KMS-11 (cell line): Measurements from ENCODE around the gene RGS5.

Experiments used
- H2AFZ ChIP-seq: fragments of 200-600 bp; sonication (generic); 2 replicates; pipeline ENCODE4 v1.6.1; 2016; ENCODE audit warnings: antibody characterized with exemption, mixed run types, low read depth
- H3K27ac ChIP-seq: fragments of 200-600 bp; sonication (generic); 2 replicates; pipeline ENCODE4 v1.6.1; 2016; ENCODE audit warnings: mild to moderate bottlenecking, mixed run types
- H3K27me3 ChIP-seq: fragments of 200-600 bp; sonication (generic); 2 replicates; pipeline ENCODE4 v1.6.1; 2017; ENCODE audit warnings: mild to moderate bottlenecking, low read depth, mixed run types, moderate library complexity; ENCODE audit not compliant: insufficient read depth
- H3K36me3 ChIP-seq: fragments of 200-600 bp; sonication (generic); 2 replicates; pipeline ENCODE4 v1.6.1; 2017; ENCODE audit warnings: mild to moderate bottlenecking, mixed run types; ENCODE audit not compliant: insufficient read depth
- H3K4me1 ChIP-seq: fragments of 200-600 bp; sonication (generic); 2 replicates; pipeline ENCODE4 v1.6.1; 2016; ENCODE audit warnings: mild to moderate bottlenecking, low read depth, mixed run types; ENCODE audit not compliant: poor library complexity, severe bottlenecking
- H3K4me2 ChIP-seq: fragments of 200-600 bp; sonication (generic); 2 replicates; pipeline ENCODE4 v1.7.0; 2016; ENCODE audit warnings: mild to moderate bottlenecking, mixed run types
- H3K4me3 ChIP-seq: fragments of 200-600 bp; sonication (generic); IDR thresholded peaks from 2 replicates; pipeline ENCODE4 v1.6.1; 2017; ENCODE audit warnings: low read depth, low read length, mixed read lengths; ENCODE audit not compliant: insufficient read depth
- H3K79me2 ChIP-seq: fragments of 200-600 bp; sonication (generic); 2 replicates; pipeline ENCODE4 v1.6.1; 2016; ENCODE audit warnings: low read depth, mixed run types; ENCODE audit not compliant: insufficient read depth
- H3K9ac ChIP-seq: fragments of 200-600 bp; sonication (generic); 2 replicates; pipeline ENCODE4 v1.6.1; 2016; ENCODE audit warnings: mild to moderate bottlenecking, mixed run types
- H4K20me1 ChIP-seq: fragments of 200-600 bp; sonication (generic); 2 replicates; pipeline ENCODE4 v1.6.1; 2016; ENCODE audit warnings: mild to moderate bottlenecking, mixed run types; ENCODE audit not compliant: insufficient read depth
- TF ChIP-seq, protein P1 (sequence below): fragments of 200-600 bp; sonication (generic); conservative IDR thresholded peaks from 2 replicates; pipeline ENCODE4 v1.6.1; 2017; ENCODE audit warnings: low read depth, mild to moderate bottlenecking, antibody characterized with exemption, low read length, moderate library complexity, mixed read lengths

The RGS5 gene

DNA sequence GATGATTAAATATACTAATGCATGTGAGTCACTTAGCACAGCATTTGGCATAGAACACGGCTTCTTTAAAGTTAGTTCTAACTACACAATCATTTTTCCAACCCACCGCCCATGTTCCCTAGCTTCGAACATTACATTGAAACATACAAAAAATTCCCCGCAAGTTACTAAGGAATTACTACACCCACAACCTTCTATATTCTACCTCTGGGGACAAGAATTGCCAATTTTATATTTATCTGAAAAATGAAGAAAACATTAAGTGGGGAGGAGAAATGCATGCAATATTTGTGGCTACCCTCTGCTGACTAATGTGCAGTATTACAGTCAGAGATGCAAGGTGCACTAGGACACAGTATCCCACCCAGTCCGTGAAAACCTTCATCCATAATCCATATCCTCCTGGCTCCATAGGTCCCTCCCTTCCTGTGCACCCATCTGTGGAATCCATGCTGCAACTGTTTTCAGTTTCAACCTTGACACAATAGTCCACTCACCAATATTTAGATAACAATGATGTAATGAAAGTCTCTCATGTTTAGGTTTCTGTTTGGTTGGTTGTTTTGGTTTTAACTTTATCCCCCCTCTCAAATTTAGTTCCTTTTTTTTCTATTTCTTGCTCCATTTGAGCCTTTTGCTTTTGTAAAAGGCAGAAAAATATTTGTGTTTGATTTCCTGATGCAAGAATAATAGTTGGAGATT, 31.6 kb downstream of the RGS5 start:
- no peaks in the 10 kb centered on the region for H3K79me2 ChIP-seq
- no peaks in the 10 kb centered on the region for H4K20me1 ChIP-seq
- TF ChIP-seq, protein P1, sequence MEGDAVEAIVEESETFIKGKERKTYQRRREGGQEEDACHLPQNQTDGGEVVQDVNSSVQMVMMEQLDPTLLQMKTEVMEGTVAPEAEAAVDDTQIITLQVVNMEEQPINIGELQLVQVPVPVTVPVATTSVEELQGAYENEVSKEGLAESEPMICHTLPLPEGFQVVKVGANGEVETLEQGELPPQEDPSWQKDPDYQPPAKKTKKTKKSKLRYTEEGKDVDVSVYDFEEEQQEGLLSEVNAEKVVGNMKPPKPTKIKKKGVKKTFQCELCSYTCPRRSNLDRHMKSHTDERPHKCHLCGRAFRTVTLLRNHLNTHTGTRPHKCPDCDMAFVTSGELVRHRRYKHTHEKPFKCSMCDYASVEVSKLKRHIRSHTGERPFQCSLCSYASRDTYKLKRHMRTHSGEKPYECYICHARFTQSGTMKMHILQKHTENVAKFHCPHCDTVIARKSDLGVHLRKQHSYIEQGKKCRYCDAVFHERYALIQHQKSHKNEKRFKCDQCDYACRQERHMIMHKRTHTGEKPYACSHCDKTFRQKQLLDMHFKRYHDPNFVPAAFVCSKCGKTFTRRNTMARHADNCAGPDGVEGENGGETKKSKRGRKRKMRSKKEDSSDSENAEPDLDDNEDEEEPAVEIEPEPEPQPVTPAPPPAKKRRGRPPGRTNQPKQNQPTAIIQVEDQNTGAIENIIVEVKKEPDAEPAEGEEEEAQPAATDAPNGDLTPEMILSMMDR, result peak; percentile 85
- H3K9ac ChIP-seq, result no peak overlapping the region
- H3K27me3 ChIP-seq, result no peaks in the 10 kb centered on the region
- no peak overlapping the region for H3K4me2 ChIP-seq
- H3K4me1 ChIP-seq, result no peaks in the 10 kb centered on the region
- no peak overlapping the region for H2AFZ ChIP-seq
- no peak overlapping the region for H3K27ac ChIP-seq
- no peak overlapping the region for H3K4me3 ChIP-seq
- H3K36me3 ChIP-seq, result no peaks in the 10 kb centered on the region

DNA sequence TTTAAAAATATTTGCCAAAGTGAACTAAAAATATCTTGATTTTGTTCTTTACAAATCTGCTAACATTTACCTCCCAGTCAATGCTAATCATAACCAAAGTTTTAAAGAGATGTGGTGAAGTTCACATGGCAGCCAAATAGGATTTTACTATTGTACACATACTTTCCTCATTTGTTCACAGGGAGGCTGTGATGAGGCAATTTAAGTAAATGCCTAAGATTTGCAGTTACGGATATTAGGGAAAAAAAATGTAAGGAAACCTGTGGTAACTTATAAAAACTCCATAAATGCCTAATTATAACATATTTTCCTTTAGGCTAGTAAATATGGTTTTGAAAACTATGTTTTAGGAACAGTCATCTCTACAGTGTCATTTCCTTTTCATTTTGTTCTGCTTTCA, 32.4 kb downstream of the RGS5 start:
- Histone ChIP-seq H3K9ac (no peak overlapping the region), H3K79me2 (no peaks in the 10 kb centered on the region), H3K27ac (no peak overlapping the region), H2AFZ (no peak overlapping the region), H4K20me1 (no peaks in the 10 kb centered on the region), H3K4me1 (no peaks in the 10 kb centered on the region), H3K4me2 (no peak overlapping the region), H3K36me3 (no peaks in the 10 kb centered on the region), H3K4me3 (no peak overlapping the region), H3K27me3 (no peaks in the 10 kb centered on the region)
- TF ChIP-seq, protein P1, result no peak

DNA sequence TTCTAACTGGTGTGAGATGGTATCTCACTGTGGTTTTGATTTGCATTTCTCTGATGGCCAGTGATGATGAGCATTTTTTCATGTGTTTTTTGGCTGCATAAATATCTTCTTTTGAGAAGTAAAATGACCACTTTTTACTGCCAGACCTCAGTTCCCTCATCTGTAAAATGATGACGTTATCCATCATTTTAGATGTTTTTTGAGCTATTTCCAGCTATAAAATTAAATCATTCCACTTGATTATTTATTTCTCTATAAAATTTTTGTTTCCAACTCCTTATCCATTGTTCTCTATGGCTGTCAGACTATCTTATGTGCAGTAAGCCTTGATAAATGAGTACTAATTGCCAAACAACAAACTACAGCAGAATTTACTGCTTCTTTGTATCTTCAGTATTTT, 33.2 kb downstream of the RGS5 start:
- Histone ChIP-seq H3K4me1 (no peaks in the 10 kb centered on the region), H4K20me1 (no peaks in the 10 kb centered on the region), H3K27me3 (no peaks in the 10 kb centered on the region), H3K36me3 (no peaks in the 10 kb centered on the region), H3K4me3 (no peak overlapping the region), H3K9ac (no peak overlapping the region), H2AFZ (no peak overlapping the region), H3K4me2 (no peak overlapping the region), H3K79me2 (no peaks in the 10 kb centered on the region), H3K27ac (no peak overlapping the region)
- TF ChIP-seq, protein P1, result no peak

DNA sequence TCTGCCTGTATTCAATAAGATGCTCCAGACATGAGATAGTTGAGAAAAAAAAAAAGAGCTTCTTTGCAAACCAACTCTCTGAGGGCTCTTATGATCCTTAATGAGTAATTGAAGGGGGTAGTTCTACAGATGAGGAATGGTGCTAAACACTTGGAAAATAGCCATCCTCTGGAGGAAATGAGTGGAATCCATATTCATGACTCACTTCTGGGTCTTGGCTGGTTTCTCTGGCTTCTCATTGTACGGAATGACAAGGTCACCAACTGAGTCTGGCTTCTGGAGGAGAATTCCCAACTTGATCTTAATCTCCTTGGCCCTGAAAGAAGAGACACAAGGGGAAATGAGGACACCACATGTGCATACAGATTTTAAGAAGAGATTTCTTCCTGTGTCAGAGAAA, 34.7 kb downstream of the RGS5 start:
- Histone ChIP-seq H3K27me3 (no peaks in the 10 kb centered on the region), H2AFZ (no peak overlapping the region), H3K4me3 (no peak overlapping the region), H3K4me1 (no peaks in the 10 kb centered on the region), H4K20me1 (no peaks in the 10 kb centered on the region), H3K4me2 (no peak overlapping the region), H3K36me3 (no peaks in the 10 kb centered on the region), H3K9ac (no peak overlapping the region), H3K79me2 (no peaks in the 10 kb centered on the region), H3K27ac (no peak overlapping the region)
- TF ChIP-seq, protein P1, result no peak
